HG03378 (cell line): ENCODE measurements around the gene FAIM2.

Experiments used
- ATAC-seq: cut with Tn5 transposase; IDR thresholded peaks from one replicate; pipeline ENCODE4 v1.9.1; 2021; ENCODE audit warnings: mild to moderate bottlenecking, moderate library complexity; ENCODE audit not compliant: unreplicated experiment

FAIM2 gene

GRCh38 chr12:49828133-49829091 lies 75.3 kb downstream of the FAIM2 start, which contains the start of gene NCKAP5L:
NCKAP5L (minus strand) TSS chr12:49828413; CDS start chr12:49804044, 24,369 bp downstream.
- ATAC-seq: peak; percentile 73

DNA sequence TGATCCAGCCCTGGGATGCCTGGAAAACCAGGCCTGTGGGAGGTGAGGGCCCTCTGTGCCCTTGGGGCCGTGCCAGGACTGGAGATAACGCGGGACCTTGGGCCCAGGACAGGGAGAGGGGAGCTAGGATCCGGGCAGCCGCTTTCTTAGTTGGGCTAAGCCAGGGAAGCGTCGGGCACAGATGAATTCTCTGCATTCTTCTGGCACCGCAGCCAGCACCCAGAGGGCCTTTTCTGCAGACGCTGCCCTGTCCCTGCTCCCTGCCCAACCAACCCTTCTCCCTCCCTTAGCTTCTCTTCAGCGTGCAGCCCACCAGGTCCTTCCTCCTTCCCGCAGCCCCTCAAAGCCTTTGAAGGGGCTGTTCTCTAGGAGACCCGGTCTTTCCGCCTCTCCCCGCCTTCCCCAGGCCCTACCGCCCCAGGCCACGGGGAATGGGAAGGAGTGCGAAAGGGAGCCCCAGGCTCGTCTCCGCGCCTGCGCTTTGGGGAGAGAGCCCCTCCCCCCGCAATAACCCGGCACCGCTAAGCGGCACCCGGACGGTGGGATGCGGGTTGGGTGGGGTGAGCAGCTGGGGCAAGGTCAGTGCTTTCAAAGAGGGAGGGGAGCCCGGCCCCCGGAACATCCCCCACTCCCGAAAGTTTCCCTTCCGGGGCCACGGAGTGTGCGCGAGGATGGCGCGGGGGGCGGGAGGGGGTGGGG lies 76.2 kb downstream of the FAIM2 start:
- ATAC-seq: no peak

GRCh38 chr12:49827051-49827400 lies 76.7 kb downstream of the FAIM2 start:
- ATAC-seq: no peak

GRCh38 chr12:49825971-49826421 lies 77.7 kb downstream of the FAIM2 start:
- ATAC-seq: no peak

DNA sequence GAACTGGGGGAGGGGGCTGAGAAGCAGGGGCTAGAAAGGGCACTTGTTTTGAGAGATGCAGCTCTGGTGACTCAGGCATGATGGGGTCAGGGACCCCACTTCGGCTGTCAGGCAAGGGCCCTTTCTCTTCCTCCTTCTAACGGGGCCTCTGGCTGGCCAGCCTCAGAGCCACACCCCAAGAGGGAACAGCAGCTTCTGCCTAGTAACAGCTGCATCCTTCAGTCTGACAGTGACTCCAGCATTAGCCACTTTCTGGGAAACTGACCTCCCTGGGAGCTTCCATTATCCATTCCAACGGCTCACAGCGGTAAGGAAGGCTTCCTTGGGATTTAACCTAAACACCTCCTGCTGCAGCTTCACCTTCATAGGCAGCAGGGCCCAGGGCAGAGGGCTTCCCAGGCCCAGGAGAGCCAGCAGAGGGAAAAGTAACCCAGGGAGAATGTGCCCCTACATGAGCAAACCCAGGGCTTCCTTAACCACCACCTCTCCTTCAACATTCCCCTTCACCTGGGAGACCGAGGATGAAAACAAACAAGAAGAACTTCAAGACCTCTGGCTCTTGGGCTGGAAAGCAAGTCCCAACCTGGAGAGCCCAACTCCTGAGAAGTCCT lies 78.2 kb downstream of the FAIM2 start:
- no peak for ATAC-seq

DNA sequence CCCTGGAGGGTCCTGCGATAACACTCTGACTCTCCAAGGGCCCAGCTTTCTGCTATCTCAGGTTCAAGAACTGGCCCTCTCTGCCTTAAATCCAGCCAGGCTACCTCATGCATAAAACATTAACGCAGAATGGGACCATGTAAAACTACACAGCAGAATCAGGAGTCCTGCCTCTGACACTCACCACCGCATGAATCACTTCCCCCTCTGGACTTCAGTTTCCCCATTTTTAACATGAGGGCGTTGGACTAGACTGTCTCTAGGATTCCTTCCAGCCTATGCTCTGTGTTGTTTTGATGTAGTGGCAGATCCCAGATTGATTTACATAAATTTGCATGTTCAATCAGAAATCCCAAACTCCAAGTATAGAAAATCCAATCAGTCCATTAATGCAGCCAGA lies 78.8 kb downstream of the FAIM2 start:
- ATAC-seq: no peak

- ATAC-seq: no peak
Measured at GRCh38 chr12:49824416-49824815, 79.3 kb downstream of the FAIM2 start.

- ATAC-seq: no peak
Measured at GRCh38 chr12:49823951-49824350, 79.7 kb downstream of the FAIM2 start.

DNA sequence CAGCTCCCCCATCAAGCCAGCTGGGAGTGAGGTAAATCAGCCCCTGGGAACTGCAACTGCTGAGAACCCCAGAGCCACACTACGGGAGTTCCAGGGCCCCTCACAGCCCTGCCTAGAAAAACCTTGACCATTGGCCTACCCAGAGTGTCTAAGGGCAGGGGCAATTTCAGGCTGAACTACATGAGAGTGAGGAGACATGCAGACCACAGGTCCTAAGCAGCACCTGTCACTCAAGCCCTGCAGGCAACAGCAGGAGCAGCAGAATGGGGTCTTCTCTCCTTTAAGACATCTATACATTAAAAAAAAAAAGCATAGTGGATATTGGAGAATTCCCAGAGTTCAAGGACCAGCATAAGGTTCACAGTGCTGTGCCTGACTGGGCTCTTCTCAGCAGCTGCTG lies 80.3 kb downstream of the FAIM2 start:
- no peak for ATAC-seq

DNA sequence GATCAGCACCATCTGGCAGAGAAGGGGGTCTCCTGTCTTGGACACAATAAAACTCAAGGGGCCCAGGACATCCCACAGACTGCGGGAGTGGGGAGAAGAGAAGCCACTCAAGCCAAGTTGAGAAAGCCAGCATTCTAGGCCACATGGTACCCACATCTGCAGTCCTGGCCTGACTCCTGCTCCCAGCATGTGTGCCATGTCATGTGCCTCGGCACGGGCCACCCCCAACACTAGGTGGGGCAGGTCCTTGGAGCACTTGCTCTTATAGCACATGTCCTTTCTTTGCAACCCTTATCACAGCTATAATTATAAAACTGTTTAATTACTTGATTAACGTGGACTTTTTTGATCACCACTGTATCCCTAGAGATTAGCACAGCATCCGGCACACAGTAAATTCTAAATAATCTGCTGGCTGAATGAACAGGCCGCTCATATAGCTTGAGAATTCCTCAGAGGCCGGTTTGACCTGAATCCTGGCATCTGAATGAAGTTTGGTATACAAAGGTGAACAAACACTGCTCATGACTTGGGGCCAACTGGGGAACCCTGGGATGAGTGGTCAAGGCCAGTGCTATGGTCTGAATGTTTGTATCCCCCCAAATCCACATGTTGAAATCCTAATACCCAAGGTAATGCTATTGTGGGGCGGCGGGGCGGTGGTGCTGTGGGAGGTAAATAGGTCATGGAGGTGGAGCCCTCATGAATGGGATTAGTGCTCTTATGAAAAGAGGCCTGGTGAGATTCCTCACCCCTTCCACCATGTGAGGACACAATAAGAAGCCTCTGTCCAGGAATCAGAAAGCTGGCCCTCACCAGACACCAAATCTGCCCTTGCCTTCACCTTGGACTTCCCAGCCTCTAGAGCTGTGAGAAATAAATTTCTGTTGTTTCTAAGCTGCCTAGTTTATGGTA lies 82.1 kb downstream of the FAIM2 start:
- no peak for ATAC-seq

- ATAC-seq: no peak
Measured at GRCh38 chr12:49819786-49820185, 83.9 kb downstream of the FAIM2 start.

DNA sequence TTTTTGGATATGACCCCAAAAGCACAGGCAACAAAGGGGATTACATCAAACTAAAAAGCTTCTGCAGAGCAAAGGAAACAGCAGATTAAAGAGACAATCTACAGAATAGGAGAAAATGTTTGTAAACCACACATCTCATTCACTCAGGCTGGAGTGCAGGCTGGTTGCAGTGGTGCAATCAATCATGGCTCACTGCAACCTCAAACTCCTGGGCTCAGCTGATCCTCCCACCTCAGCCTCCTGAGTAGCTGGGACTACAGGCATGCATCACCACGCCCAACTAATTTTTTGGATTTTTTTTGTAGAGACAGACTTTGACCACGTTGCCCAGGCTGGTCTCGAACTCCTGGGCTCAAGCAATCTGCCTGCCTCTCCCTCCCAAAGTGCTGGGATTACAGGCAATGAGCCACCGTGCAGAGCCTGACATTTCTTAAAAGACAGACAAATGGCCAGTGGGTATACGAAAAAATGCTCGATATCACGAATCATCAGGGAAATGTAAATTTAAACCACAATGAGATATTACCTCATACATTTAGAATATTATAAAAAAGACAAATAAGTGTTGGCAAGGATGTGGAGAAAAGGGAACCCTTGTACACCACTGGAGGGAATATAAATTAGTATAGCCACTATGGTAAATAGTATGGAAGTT lies 85.3 kb downstream of the FAIM2 start:
- ATAC-seq: no peak
